Effector memory CD4-positive, alpha-beta T cell (primary cell): ENCODE data around the gene TCEAL9.

Experiments
- DNase-seq, 3 donors: peaks; one replicate each; pipeline ENCODE4 v3.0.0-alpha.2; 2020
- H3K27ac ChIP-seq: 2 replicates; pipeline ENCODE4 v1.7.0; 2013; ENCODE audit warnings: mild to moderate bottlenecking, low read length, moderate library complexity; ENCODE audit not compliant: insufficient read depth, poor library complexity, severe bottlenecking
- H3K27me3 ChIP-seq: replicated peaks from 2 replicates; pipeline ENCODE4 v1.7.0; 2013; ENCODE audit warnings: mild to moderate bottlenecking, low read length; ENCODE audit not compliant: insufficient read depth, control insufficient read depth, poor library complexity, severe bottlenecking
- H3K36me3 ChIP-seq: 2 replicates; pipeline ENCODE4 v1.7.0; 2013; ENCODE audit warnings: mild to moderate bottlenecking, low read length, moderate library complexity; ENCODE audit not compliant: control insufficient read depth, insufficient read depth
- H3K4me1 ChIP-seq: 2 replicates; pipeline ENCODE4 v1.7.0; 2013; ENCODE audit warnings: low read length, mild to moderate bottlenecking; ENCODE audit not compliant: control insufficient read depth, insufficient read depth, poor library complexity, severe bottlenecking
- H3K4me3 ChIP-seq: 2 replicates; pipeline ENCODE4 v1.7.0; 2013; ENCODE audit warnings: low read length, low read depth, mild to moderate bottlenecking; ENCODE audit not compliant: insufficient read depth, poor library complexity, severe bottlenecking
- H3K9me3 ChIP-seq: 2 replicates; pipeline ENCODE4 v1.7.0; 2013; ENCODE audit warnings: mild to moderate bottlenecking, low read length, moderate library complexity; ENCODE audit not compliant: control insufficient read depth

Gene TCEAL9

DNA sequence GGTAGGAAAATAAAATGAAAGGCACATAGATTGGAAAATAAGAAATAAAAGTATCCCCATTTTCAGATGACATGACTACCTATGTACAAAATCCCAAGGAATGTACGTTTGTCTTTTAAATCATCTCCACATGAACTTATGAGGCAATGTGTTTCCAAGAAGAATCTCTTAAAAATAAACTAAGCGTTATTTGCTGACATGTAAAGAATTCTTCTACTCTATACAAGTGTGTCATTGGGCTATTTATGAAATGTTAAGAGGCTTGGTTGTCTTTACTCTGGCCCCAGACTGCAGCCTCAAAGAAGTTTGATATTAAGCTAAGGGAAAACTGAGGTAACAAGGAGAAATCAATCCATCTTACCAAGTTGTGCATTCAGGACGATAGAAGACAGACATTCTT is 37.2 kb downstream of the TCEAL9 start:
- no peaks in the 10 kb centered on the region for H3K9me3 ChIP-seq
- no peaks in the 10 kb centered on the region for H3K36me3 ChIP-seq
- no peak overlapping the region for H3K4me3 ChIP-seq
- H3K4me1 ChIP-seq = no peaks in the 10 kb centered on the region
- DNase-seq = no peak
- H3K27ac ChIP-seq = no peak overlapping the region
- H3K27me3 ChIP-seq = no peaks in the 10 kb centered on the region

DNA sequence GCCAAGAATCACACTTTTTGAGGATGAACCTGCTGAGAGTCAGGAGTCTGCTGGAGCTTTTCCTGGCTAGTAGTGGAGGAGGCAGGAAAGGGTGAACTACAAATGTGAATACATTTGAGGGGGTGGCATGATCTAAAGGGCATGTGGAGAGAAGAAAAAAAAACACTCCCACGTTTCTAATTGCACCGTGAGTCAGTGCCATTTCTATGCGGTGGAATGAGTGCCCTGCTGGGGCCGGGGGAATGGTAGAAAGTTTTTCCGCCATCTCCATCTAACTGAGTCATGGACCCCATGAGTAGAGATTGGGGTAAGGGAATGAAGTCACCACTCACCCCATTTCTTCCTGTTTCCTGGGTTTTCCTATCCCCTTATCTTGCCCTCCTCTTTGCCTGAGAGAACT is 39.9 kb downstream of the TCEAL9 start:
- Histone ChIP-seq H3K36me3 (no peaks in the 10 kb centered on the region), H3K9me3 (no peaks in the 10 kb centered on the region), H3K4me3 (no peak overlapping the region), H3K4me1 (no peaks in the 10 kb centered on the region), H3K27me3 (no peaks in the 10 kb centered on the region), H3K27ac (no peak overlapping the region)
- DNase-seq = no peak

DNA sequence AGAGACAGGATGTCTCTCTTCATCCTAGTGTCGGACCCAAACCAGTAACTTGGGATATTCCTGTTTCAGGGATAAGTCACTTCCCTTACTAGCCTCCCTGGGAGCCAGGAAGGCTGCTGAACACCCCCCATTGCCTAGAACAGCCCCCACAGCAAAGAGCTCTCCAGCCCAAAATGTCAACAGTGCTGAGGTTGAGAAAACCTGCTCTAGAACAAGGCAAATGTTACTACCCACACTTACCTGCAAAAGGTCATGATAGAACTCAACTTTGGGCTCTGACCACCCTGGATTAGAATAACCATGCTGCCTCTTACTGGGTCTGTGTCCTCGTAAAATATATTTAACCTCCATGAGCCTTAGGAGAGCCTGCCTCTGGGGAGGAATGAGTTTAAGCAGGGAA is 40.4 kb downstream of the TCEAL9 start:
- H3K9me3 ChIP-seq = no peaks in the 10 kb centered on the region
- no peaks in the 10 kb centered on the region for H3K36me3 ChIP-seq
- H3K4me1 ChIP-seq = no peaks in the 10 kb centered on the region
- DNase-seq = no peak
- no peak overlapping the region for H3K27ac ChIP-seq
- no peaks in the 10 kb centered on the region for H3K27me3 ChIP-seq
- H3K4me3 ChIP-seq = no peak overlapping the region

DNA sequence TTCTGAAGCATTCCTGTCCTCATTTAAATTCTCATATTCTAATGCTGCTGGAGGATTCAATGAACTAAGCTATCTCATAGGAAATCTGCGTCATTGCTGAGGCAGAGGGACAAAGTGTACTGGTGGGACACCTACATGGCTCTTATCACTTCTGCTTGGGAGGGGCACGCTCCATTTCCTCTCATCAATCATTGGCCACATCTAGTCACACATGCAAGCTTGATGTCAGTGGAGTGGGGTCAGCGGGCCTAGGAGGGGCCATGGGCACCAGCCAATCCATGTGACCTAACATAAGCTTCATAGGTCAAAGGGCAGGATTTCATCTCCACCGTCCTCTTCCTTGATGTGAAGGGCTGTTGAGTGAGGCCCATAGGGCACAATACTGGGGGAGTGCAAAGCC is 41.4 kb downstream of the TCEAL9 start:
- DNase-seq = no peak
- no peaks in the 10 kb centered on the region for H3K36me3 ChIP-seq
- no peak overlapping the region for H3K4me3 ChIP-seq
- H3K9me3 ChIP-seq = no peaks in the 10 kb centered on the region
- H3K27ac ChIP-seq = no peak overlapping the region
- H3K4me1 ChIP-seq = no peaks in the 10 kb centered on the region
- H3K27me3 ChIP-seq = no peaks in the 10 kb centered on the region

DNA sequence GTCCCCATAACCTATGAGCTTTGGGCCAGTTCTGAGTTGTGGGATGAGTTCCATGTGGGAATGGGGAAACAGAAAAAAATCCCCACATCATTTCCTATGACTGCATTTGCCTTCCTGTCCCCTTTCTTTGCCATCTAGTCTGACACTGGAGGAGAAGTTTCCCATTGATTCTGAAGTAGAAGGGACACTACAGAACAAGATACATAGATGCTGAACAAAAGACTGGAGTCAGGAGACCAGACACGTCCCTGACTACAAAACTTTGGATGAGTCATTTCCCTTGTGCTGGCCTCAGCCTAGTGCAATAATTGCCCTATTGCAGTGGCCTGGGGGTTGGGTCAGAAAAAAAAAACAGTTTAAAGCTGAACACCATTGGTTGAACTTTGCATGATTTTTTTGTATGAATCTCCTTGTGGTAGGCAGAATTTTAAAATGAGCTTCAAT is 42.1 kb downstream of the TCEAL9 start:
- no peaks in the 10 kb centered on the region for H3K27me3 ChIP-seq
- no peaks in the 10 kb centered on the region for H3K36me3 ChIP-seq
- DNase-seq = no peak
- no peaks in the 10 kb centered on the region for H3K9me3 ChIP-seq
- no peaks in the 10 kb centered on the region for H3K4me1 ChIP-seq
- no peak overlapping the region for H3K27ac ChIP-seq
- no peak overlapping the region for H3K4me3 ChIP-seq

DNA sequence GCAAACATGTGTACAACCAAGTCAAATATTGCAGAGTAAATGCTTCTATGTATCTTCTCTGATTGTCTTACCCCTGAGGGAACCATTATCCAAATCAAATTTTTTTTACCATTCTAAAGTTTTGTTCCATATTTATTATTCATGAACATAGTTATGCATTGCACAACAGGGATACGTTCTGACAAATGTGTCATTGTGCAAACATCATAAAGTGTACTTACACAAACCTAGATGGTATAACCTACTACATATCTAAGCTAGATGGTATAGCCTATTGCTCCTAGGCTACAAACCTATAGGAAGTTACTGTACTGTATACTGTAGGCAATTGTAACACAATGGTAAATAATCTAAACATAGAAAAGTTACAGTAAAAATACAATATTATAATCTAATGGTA is 43.4 kb downstream of the TCEAL9 start:
- no peak for DNase-seq
- H3K27me3 ChIP-seq = no peaks in the 10 kb centered on the region
- H3K4me1 ChIP-seq = no peaks in the 10 kb centered on the region
- no peaks in the 10 kb centered on the region for H3K36me3 ChIP-seq
- no peaks in the 10 kb centered on the region for H3K9me3 ChIP-seq
- H3K27ac ChIP-seq = no peak overlapping the region
- no peak overlapping the region for H3K4me3 ChIP-seq

DNA sequence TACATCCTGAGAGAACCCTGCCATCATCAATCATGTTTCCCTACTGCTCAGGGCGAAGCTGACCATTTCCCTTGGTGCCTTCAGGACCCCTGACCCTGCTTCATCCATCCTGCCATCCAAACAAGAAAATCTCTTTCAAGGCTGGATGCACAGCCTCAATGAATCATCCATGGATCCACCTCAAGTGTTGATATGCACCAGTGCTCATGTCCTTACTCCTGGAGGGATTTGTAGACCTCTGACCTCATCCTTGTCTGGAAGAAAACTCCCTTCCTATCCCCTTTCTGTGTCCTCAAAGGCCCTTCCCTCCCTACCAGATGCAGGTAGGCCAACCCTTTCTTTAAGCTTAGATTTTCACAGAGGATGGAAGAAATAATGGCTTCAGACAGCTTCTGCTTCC is 44.6 kb downstream of the TCEAL9 start:
- DNase-seq = no peak
- Histone ChIP-seq H3K9me3 (no peaks in the 10 kb centered on the region), H3K4me3 (no peak overlapping the region), H3K27ac (no peak overlapping the region), H3K27me3 (no peaks in the 10 kb centered on the region), H3K36me3 (no peaks in the 10 kb centered on the region), H3K4me1 (no peaks in the 10 kb centered on the region)

- no peaks in the 10 kb centered on the region for H3K9me3 ChIP-seq
- peak overlapping the region; percentile 25 for H3K4me3 ChIP-seq
- no peaks in the 10 kb centered on the region for H3K36me3 ChIP-seq
- no peaks in the 10 kb centered on the region for H3K27me3 ChIP-seq
- no peak overlapping the region for H3K27ac ChIP-seq
- H3K4me1 ChIP-seq = no peaks in the 10 kb centered on the region
- peak in 1 of 3 donors; percentile 1 for DNase-seq
Measured at GRCh38 chrX:103404231-103405008, 48.1 kb downstream of the TCEAL9 start.

GRCh38 chrX:103405009-103405333 is 48.7 kb downstream of the TCEAL9 start:
- Histone ChIP-seq H3K9me3 (no peaks in the 10 kb centered on the region), H3K27me3 (no peaks in the 10 kb centered on the region), H3K4me1 (no peaks in the 10 kb centered on the region), H3K36me3 (no peaks in the 10 kb centered on the region), H3K27ac (no peak overlapping the region), H3K4me3 (peak overlapping the region; percentile 25)
- no peak for DNase-seq

- no peak for DNase-seq
Measured at GRCh38 chrX:103406256-103406655, 50.0 kb downstream of the TCEAL9 start.

More at GRCh38 chrX:103406256-103406655, 50.0 kb downstream of the TCEAL9 start:
- no peak overlapping the region for H3K27ac ChIP-seq
- no peaks in the 10 kb centered on the region for H3K9me3 ChIP-seq
- no peaks in the 10 kb centered on the region for H3K36me3 ChIP-seq
- H3K4me3 ChIP-seq = no peak overlapping the region
- H3K4me1 ChIP-seq = no peaks in the 10 kb centered on the region
- no peaks in the 10 kb centered on the region for H3K27me3 ChIP-seq
